GM21423 (cell line): Measurements from ENCODE around the gene RNU6-7.

ENCODE experiments used
- ATAC-seq: cut with Tn5 transposase; IDR thresholded peaks from one replicate; pipeline ENCODE4 v1.9.1; 2021; ENCODE audit warnings: mild to moderate bottlenecking, moderate library complexity; ENCODE audit not compliant: unreplicated experiment

Gene RNU6-7

GRCh38 chr14:32203928-32204357 is 2.1 kb downstream of the RNU6-7 start:
- ATAC-seq = no peak

GRCh38 chr14:32205554-32205953 is 3.7 kb downstream of the RNU6-7 start:
- no peak for ATAC-seq

- no peak for ATAC-seq
These were observed 4.1 kb downstream of the RNU6-7 start for GRCh38 chr14:32205984-32206383.

GRCh38 chr14:32206552-32206951 is 4.7 kb downstream of the RNU6-7 start:
- ATAC-seq = no peak

GRCh38 chr14:32208490-32208889 is 6.6 kb downstream of the RNU6-7 start:
- ATAC-seq = no peak

GRCh38 chr14:32209471-32209870 is 7.6 kb downstream of the RNU6-7 start:
- ATAC-seq = no peak

- no peak for ATAC-seq
These were observed 9.2 kb downstream of the RNU6-7 start for GRCh38 chr14:32211068-32211404.

- no peak for ATAC-seq
These were observed 11.0 kb downstream of the RNU6-7 start for GRCh38 chr14:32212833-32213232.

GRCh38 chr14:32217301-32217700 is 15.5 kb downstream of the RNU6-7 start:
- ATAC-seq = no peak

- ATAC-seq = no peak
These were observed 23.0 kb downstream of the RNU6-7 start for GRCh38 chr14:32224737-32225377.

GRCh38 chr14:32225378-32225920 is 23.6 kb downstream of the RNU6-7 start:
- ATAC-seq = no peak

GRCh38 chr14:32226056-32226455 is 24.2 kb downstream of the RNU6-7 start:
- ATAC-seq = no peak

GRCh38 chr14:32230181-32230580 is 28.3 kb downstream of the RNU6-7 start:
- no peak for ATAC-seq

- no peak for ATAC-seq
These were observed 28.9 kb downstream of the RNU6-7 start for GRCh38 chr14:32230695-32231280.

- no peak for ATAC-seq
These were observed 30.6 kb downstream of the RNU6-7 start for GRCh38 chr14:32232481-32232880.

- no peak for ATAC-seq
These were observed 31.4 kb downstream of the RNU6-7 start for GRCh38 chr14:32233260-32233659.

- no peak for ATAC-seq
These were observed 42.6 kb downstream of the RNU6-7 start for GRCh38 chr14:32244404-32244803.

- no peak for ATAC-seq
These were observed 44.9 kb downstream of the RNU6-7 start for GRCh38 chr14:32246751-32247150.

- no peak for ATAC-seq
These were observed 47.5 kb downstream of the RNU6-7 start for GRCh38 chr14:32249371-32249770.

GRCh38 chr14:32249780-32250179 is 47.9 kb downstream of the RNU6-7 start:
- ATAC-seq = no peak

GRCh38 chr14:32250681-32251080 is 48.8 kb downstream of the RNU6-7 start:
- no peak for ATAC-seq

GRCh38 chr14:32251530-32251929 is 49.7 kb downstream of the RNU6-7 start:
- ATAC-seq = no peak
